ENCODE results near the gene EMX1. TPM values are rescaled to one million over a fixed set of nuclear protein-coding genes. Genes with fewer than 3 reads are reported as not detected.

Gene EMX1
- not detected in 2 replicates for total RNA-seq

- peaks cover 69% of the 10 kb centered on the region for H3K27me3 Mint-ChIP-seq (ENCODE audit: insufficient read depth)
- peaks cover 4% of the 10 kb centered on the region for H3K36me3 Mint-ChIP-seq (ENCODE audit: low read depth)
- H3K4me3 Mint-ChIP-seq: peak within 1 kb of the TSS; percentile 22
- H3K27ac Mint-ChIP-seq: peak within 1 kb of the TSS; percentile 61
- intact Hi-C loops (cut with micrococcal nuclease): loop anchor here (1.0 to 10.0 kb wide), 4 partner anchors 8 to 773 kb away; partner anchors contain the start of gene EGR4
- no peak for DNase-seq (ENCODE audit: low spot score)
- no peaks in the 10 kb centered on the region for H3K9me3 Mint-ChIP-seq
- H3K4me1 Mint-ChIP-seq (ENCODE audit: low read depth): peaks cover 18% of the 10 kb centered on the region
These were observed at the start of gene EMX1 for GRCh38 chr2:72917138-72917876. TSS of gene EMX1 (plus strand) at chr2:72917519. CDS start at chr2:72917853, 334 bp downstream.

DNA sequence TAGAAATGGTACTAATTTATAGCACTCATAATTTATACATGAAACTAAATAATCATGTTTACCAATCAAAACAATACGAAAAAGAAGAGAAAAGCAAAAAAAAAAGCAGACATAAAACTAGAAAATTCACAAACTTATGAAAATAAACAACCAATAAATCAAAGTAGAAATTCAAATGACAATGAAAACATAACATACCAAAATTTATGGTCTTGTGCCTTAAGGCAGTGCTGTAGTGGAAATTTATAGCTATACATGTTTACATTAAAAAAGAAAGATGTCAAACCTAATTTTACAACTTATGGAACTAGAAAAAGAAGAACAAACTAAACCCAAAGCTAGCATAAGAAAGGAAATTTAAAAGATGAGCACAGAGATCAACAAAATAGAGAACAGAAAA lies 46.3 kb upstream of the EMX1 start:
- Mint-ChIP-seq H3K9me3 (peaks cover 5% of the 10 kb centered on the region), H3K4me3 (no peak overlapping the region), H3K27me3 (ENCODE audit: insufficient read depth) (peaks cover 30% of the 10 kb centered on the region), H3K4me1 (ENCODE audit: low read depth) (no peaks in the 10 kb centered on the region), H3K36me3 (ENCODE audit: low read depth) (no peaks in the 10 kb centered on the region), H3K27ac (no peak overlapping the region)
- intact Hi-C loops (cut with micrococcal nuclease): no loop called here
- DNase-seq (ENCODE audit: low spot score): no peak

- no peak overlapping the region for H3K4me3 Mint-ChIP-seq
- intact Hi-C loops (cut with micrococcal nuclease): no loop called here
- H3K27me3 Mint-ChIP-seq (ENCODE audit: insufficient read depth): peaks cover 30% of the 10 kb centered on the region
- no peaks in the 10 kb centered on the region for H3K36me3 Mint-ChIP-seq (ENCODE audit: low read depth)
- no peak for DNase-seq (ENCODE audit: low spot score)
- no peaks in the 10 kb centered on the region for H3K4me1 Mint-ChIP-seq (ENCODE audit: low read depth)
- peaks cover 5% of the 10 kb centered on the region for H3K9me3 Mint-ChIP-seq
- no peak overlapping the region for H3K27ac Mint-ChIP-seq
These were observed 45.4 kb upstream of the EMX1 start for GRCh38 chr2:72871880-72872279.

DNA sequence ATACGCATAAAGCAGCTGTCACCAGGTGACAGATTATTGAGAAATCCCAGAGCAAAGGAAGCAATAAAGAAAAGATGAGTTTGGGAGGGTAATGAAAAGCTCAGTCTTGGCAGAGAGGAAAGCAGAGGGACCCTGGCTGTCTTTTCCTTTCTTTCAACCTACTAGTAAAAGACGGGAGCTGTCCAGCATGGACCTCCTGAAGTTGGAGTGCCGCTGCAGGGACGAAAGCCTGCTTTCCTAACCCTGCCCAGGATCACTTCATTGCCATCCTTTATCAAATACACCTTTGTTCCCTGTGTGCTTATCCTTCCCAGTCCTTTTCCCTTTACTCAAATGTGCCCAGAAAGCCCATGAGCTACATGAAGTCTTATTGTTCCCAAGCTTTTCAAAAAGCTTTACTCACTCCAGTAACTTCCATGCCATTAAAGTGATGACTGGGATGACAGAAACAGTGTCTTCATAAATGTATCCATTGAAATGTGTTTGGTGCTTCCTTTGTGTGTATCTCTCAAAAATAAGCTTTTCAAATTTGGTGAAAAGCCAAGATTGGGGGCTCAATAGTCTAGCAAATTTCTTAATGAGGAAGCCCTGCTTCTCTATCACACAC lies 33.9 kb upstream of the EMX1 start:
- Mint-ChIP-seq H3K36me3 (ENCODE audit: low read depth) (no peaks in the 10 kb centered on the region), H3K4me1 (ENCODE audit: low read depth) (no peaks in the 10 kb centered on the region), H3K4me3 (no peak overlapping the region), H3K27me3 (ENCODE audit: insufficient read depth) (peaks cover 42% of the 10 kb centered on the region), H3K27ac (no peak overlapping the region), H3K9me3 (no peaks in the 10 kb centered on the region)
- intact Hi-C loops (cut with micrococcal nuclease): loop anchor here (5.0 kb wide), 1 partner anchor 409 kb away; the partner anchor contains the start of gene EGR4
- no peak for DNase-seq (ENCODE audit: low spot score)

- intact Hi-C loops (cut with micrococcal nuclease): loop anchor here (1.0 to 2.0 kb wide), 3 partner anchors 24 to 184 kb away; partner anchors contain the start of gene SFXN5
- H3K27me3 Mint-ChIP-seq (ENCODE audit: insufficient read depth): peaks cover 47% of the 10 kb centered on the region
- no peak overlapping the region for H3K27ac Mint-ChIP-seq
- no peak for DNase-seq (ENCODE audit: low spot score)
- no peaks in the 10 kb centered on the region for H3K36me3 Mint-ChIP-seq (ENCODE audit: low read depth)
- H3K4me3 Mint-ChIP-seq: peak overlapping the region; percentile 74
- H3K9me3 Mint-ChIP-seq: no peaks in the 10 kb centered on the region
- no peaks in the 10 kb centered on the region for H3K4me1 Mint-ChIP-seq (ENCODE audit: low read depth)
These were observed 30.8 kb upstream of the EMX1 start for GRCh38 chr2:72886505-72887031.

DNA sequence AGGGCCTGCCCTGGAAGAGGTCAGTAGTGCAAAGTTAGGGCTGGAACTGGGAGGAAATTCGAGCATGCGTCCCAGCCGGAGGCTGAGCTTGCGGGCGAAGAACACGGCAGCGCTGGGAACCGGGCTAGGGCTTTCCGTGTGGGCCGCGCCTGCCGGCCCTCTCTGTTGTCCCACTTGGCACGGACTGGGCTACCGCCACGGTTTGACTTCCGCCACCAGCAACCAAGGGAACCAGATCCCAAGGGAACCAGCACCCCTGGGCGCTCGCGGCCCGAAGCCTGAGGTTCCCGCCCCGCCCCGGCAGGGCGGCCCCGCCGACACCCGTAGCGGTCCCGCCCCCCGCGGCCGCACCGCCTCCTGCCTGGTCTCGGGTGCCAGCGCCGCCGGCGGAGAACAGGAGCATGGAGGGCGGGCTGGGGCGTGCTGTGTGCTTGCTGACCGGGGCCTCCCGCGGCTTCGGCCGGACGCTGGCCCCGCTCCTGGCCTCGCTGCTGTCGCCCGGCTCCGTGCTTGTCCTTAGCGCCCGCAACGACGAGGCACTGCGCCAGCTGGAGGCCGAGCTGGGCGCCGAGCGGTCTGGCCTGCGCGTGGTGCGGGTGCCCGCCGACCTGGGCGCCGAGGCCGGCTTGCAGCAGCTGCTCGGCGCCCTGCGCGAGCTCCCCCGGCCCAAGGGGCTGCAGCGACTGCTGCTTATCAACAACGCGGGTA lies 30.1 kb upstream of the EMX1 start, which contains the start of gene SPR:
Gene SPR (plus strand): TSS at position 377 of the 708 bp plus-strand sequence. CDS start 25 bp downstream, at position 402.
- DNase-seq (ENCODE audit: low spot score): peak; percentile 48
- no peaks in the 10 kb centered on the region for H3K36me3 Mint-ChIP-seq (ENCODE audit: low read depth)
- no peak within 1 kb of the TSS for H3K27ac Mint-ChIP-seq
- peaks cover 45% of the 10 kb centered on the region for H3K27me3 Mint-ChIP-seq (ENCODE audit: insufficient read depth)
- H3K9me3 Mint-ChIP-seq: no peaks in the 10 kb centered on the region
- intact Hi-C loops (cut with micrococcal nuclease): loop anchor here (1.0 to 2.0 kb wide), 3 partner anchors 25 to 184 kb away; partner anchors contain the start of gene SFXN5
- H3K4me1 Mint-ChIP-seq (ENCODE audit: low read depth): no peaks in the 10 kb centered on the region
- peak within 1 kb of the TSS; percentile 81 for H3K4me3 Mint-ChIP-seq

DNA sequence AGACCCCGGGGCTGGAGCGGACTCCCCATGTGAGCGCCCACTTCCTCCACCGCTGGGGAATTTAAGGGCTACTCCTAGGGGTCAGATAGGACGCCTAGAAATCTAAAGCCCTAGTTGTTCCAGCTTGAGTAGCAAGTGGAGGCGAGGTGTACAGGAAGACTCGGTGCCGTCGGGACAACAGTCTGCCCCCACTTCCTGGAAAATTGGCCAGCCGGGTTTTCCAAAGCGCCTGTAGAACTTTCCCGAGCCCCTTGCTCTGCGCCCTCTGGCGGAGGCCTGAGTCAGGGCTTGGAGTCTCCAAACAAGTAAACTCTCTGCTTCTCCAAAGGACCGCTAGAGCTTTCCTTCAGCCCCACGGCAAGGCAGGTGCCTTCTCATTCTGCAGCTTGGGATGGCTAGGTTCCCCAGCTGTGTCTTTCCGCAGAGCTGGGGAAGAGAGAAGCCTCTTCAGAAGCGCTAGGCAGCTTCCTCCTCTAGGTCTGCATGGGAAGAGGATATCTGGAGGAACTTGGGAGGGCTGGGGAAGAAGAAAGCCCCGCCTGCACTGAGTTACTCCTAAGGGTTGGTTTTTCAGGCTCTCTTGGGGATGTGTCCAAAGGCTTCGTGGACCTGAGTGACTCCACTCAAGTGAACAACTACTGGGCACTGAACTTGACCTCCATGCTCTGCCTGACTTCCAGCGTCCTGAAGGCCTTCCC lies 29.4 kb upstream of the EMX1 start:
- H3K27me3 Mint-ChIP-seq (ENCODE audit: insufficient read depth): peaks cover 44% of the 10 kb centered on the region
- no peak overlapping the region for H3K27ac Mint-ChIP-seq
- peak; percentile 32 for DNase-seq (ENCODE audit: low spot score)
- no peaks in the 10 kb centered on the region for H3K4me1 Mint-ChIP-seq (ENCODE audit: low read depth)
- H3K36me3 Mint-ChIP-seq (ENCODE audit: low read depth): no peaks in the 10 kb centered on the region
- intact Hi-C loops (cut with micrococcal nuclease): loop anchor here (1.0 to 2.0 kb wide), 3 partner anchors 26 to 183 kb away; partner anchors contain the start of gene SFXN5
- H3K4me3 Mint-ChIP-seq: peak overlapping the region; percentile 81
- no peaks in the 10 kb centered on the region for H3K9me3 Mint-ChIP-seq

DNA sequence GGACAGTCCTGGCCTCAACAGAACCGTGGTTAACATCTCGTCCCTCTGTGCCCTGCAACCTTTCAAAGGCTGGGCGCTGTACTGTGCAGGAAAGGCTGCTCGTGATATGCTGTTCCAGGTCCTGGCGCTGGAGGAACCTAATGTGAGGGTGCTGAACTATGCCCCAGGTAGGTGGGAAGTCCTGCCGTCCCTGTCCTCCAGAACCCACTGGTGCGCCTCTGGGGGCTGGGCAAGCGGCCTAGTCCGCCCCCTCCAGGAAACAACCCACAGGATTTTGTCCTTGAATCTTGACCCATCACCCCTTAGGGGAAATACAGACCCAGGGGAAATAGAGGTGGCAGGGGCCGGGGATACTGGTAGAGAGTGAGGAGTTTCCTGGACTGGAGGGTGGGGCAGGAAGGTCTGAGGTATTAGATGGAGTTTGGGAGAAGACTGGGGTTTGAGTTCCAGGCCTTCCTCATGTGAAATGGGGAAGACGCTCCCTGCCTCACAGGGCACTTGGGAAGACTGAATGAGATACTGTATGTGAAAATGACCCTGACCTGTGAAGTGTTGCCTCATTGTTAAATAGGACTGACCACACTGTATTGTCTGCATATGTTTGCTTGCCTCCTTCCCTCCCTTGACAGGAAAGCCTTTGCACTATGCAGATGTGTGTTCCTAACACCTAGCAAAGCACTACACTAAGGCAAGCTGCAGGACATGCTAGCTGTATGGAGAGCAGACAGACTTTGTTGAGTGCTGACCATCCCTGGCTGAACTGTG lies 28.7 kb upstream of the EMX1 start:
- Mint-ChIP-seq H3K27ac (no peak overlapping the region), H3K36me3 (ENCODE audit: low read depth) (no peaks in the 10 kb centered on the region), H3K4me1 (ENCODE audit: low read depth) (no peaks in the 10 kb centered on the region), H3K27me3 (ENCODE audit: insufficient read depth) (peaks cover 42% of the 10 kb centered on the region), H3K9me3 (no peaks in the 10 kb centered on the region), H3K4me3 (peak overlapping the region; percentile 81)
- no peak for DNase-seq (ENCODE audit: low spot score)
- intact Hi-C loops (cut with micrococcal nuclease): no loop called here

GRCh38 chr2:72889991-72890390 lies 27.3 kb upstream of the EMX1 start:
- H3K27me3 Mint-ChIP-seq (ENCODE audit: insufficient read depth): peaks cover 33% of the 10 kb centered on the region
- no peak overlapping the region for H3K4me3 Mint-ChIP-seq
- intact Hi-C loops (cut with micrococcal nuclease): no loop called here
- DNase-seq (ENCODE audit: low spot score): no peak
- no peaks in the 10 kb centered on the region for H3K4me1 Mint-ChIP-seq (ENCODE audit: low read depth)
- H3K27ac Mint-ChIP-seq: no peak overlapping the region
- no peaks in the 10 kb centered on the region for H3K36me3 Mint-ChIP-seq (ENCODE audit: low read depth)
- no peaks in the 10 kb centered on the region for H3K9me3 Mint-ChIP-seq

DNA sequence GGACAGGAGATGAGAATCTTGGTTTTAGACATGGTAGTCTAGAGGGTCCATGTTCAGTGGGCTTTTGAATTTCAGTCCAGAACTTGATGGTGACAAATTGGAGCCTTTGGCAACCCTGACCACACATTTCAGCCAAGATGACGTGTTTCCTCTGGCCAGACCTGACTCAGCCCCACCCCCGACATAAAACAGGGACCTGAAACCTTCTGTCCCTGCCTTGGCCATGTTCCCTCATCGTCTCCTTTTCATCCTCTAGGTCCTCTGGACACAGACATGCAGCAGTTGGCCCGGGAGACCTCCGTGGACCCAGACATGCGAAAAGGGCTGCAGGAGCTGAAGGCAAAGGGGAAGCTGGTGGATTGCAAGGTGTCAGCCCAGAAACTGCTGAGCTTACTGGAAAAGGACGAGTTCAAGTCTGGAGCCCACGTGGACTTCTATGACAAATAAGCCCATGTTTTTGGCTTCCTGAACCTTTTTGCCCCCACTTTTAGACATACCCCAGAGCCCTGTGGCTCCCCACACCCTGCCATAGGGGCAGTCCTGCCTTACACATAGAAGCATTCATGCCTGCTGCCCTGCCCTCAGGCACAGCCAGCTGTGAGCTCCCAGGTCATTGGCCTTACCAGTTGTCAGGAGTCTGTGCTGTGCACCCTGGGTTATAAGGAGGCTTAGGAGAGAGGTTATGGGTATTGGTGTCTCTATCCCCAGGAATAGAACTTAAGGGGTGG lies 26.1 kb upstream of the EMX1 start:
- no peak for DNase-seq (ENCODE audit: low spot score)
- Mint-ChIP-seq H3K27ac (no peak overlapping the region), H3K27me3 (ENCODE audit: insufficient read depth) (peaks cover 26% of the 10 kb centered on the region), H3K9me3 (no peaks in the 10 kb centered on the region), H3K4me3 (no peak overlapping the region), H3K36me3 (ENCODE audit: low read depth) (no peaks in the 10 kb centered on the region), H3K4me1 (ENCODE audit: low read depth) (no peaks in the 10 kb centered on the region)
- intact Hi-C loops (cut with micrococcal nuclease): no loop called here

- Mint-ChIP-seq H3K9me3 (no peaks in the 10 kb centered on the region), H3K4me3 (no peak overlapping the region), H3K4me1 (ENCODE audit: low read depth) (no peaks in the 10 kb centered on the region), H3K36me3 (ENCODE audit: low read depth) (no peaks in the 10 kb centered on the region), H3K27ac (no peak overlapping the region), H3K27me3 (ENCODE audit: insufficient read depth) (peaks cover 27% of the 10 kb centered on the region)
- peak; percentile 36 for DNase-seq (ENCODE audit: low spot score)
- intact Hi-C loops (cut with micrococcal nuclease): loop anchor here (1.0 to 2.0 kb wide), 4 partner anchors 24 to 285 kb away; partner anchors contain the start of gene EMX1
These were observed 24.7 kb upstream of the EMX1 start for GRCh38 chr2:72892506-72893173.

Data from activated T-helper 1 cell treated with anti-CD3 and anti-CD28 coated beads, Interleukin-12 subunit alpha, Interleukin-12 subunit beta, Interleukin-2, Interleukin-4 antibody, amounts not matched to agents 30 ng/mL and 10 ng/mL and 1 ng/mL, durations not matched to agents 14 hours and 24 hours and 36 hours (primary cell).